Measurements from ENCODE around the gene KCNJ12.

DNA sequence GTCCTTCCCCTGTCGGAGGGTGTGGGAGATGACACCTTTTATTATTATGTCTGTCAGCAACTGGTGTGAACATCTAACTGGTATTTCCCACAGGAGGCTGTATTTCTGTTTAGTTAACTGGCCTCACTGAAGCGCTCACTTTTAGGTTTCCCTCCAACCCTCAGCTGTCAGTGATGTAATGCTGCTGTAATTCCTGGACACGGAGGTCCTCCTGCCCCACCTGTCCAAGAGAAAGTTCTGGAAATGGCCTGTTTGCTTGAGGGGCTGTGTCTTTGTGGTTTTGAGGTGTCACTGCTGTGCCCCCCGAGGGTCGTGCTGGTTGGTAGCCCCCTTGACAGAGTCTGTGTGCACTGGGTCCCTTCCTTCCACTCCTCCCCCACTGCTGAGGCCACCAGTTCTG is 11.5 kb downstream of the KCNJ12 start:
- no peak for TF ChIP-seq TAF1 (IDR thresholded peaks at IDR 0.05; ENCODE audit: borderline replicate concordance, insufficient read depth, low read length)
- TF ChIP-seq POLR2AphosphoS5 (IDR thresholded peaks at IDR 0.05; ENCODE audit: low read depth, low read length) = no peak
- TF ChIP-seq, protein P1, sequence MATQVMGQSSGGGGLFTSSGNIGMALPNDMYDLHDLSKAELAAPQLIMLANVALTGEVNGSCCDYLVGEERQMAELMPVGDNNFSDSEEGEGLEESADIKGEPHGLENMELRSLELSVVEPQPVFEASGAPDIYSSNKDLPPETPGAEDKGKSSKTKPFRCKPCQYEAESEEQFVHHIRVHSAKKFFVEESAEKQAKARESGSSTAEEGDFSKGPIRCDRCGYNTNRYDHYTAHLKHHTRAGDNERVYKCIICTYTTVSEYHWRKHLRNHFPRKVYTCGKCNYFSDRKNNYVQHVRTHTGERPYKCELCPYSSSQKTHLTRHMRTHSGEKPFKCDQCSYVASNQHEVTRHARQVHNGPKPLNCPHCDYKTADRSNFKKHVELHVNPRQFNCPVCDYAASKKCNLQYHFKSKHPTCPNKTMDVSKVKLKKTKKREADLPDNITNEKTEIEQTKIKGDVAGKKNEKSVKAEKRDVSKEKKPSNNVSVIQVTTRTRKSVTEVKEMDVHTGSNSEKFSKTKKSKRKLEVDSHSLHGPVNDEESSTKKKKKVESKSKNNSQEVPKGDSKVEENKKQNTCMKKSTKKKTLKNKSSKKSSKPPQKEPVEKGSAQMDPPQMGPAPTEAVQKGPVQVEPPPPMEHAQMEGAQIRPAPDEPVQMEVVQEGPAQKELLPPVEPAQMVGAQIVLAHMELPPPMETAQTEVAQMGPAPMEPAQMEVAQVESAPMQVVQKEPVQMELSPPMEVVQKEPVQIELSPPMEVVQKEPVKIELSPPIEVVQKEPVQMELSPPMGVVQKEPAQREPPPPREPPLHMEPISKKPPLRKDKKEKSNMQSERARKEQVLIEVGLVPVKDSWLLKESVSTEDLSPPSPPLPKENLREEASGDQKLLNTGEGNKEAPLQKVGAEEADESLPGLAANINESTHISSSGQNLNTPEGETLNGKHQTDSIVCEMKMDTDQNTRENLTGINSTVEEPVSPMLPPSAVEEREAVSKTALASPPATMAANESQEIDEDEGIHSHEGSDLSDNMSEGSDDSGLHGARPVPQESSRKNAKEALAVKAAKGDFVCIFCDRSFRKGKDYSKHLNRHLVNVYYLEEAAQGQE (IDR thresholded peaks at IDR 0.05; ENCODE audit: insufficient read depth in 1 of 2, low read depth in 2 of 2, low read length in 2 of 2) = no peak
- TF ChIP-seq SIN3A (IDR thresholded peaks at IDR 0.05; ENCODE audit: borderline replicate concordance, insufficient read depth, low read length) = no peak

All from PFSK-1 (cell line).